Measurements from ENCODE around the gene GSTK1.

Gene GSTK1

DNA sequence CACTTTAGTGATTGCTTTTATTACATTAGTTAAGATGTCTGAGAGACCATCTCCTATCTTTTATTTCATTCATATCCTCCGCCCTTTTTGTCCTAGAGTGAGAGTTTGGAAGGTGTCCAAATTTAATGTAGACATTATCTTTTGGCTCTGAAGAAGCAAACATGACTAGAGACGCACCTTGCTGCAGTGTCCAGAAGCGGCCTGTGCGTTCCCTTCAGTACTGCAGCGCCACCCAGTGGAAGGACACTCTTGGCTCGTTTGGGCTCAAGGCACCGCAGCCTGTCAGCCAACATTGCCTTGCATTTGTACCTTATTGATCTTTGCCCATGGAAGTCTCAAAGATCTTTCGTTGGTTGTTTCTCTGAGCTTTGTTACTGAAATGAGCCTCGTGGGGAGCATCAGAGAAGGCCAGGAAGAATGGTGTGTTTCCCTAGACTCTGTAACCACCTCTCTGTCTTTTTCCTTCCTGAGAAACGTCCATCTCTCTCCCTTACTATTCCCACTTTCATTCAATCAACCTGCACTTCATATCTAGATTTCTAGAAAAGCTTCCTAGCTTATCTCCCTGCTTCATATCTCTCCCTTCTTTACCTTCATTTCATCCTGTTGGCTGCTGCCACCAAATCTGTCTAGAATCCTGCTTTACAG, 42.3 kb downstream of the GSTK1 start:
- TF ChIP-seq, protein P1, sequence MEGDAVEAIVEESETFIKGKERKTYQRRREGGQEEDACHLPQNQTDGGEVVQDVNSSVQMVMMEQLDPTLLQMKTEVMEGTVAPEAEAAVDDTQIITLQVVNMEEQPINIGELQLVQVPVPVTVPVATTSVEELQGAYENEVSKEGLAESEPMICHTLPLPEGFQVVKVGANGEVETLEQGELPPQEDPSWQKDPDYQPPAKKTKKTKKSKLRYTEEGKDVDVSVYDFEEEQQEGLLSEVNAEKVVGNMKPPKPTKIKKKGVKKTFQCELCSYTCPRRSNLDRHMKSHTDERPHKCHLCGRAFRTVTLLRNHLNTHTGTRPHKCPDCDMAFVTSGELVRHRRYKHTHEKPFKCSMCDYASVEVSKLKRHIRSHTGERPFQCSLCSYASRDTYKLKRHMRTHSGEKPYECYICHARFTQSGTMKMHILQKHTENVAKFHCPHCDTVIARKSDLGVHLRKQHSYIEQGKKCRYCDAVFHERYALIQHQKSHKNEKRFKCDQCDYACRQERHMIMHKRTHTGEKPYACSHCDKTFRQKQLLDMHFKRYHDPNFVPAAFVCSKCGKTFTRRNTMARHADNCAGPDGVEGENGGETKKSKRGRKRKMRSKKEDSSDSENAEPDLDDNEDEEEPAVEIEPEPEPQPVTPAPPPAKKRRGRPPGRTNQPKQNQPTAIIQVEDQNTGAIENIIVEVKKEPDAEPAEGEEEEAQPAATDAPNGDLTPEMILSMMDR (IDR thresholded peaks at IDR 0.05) = peak; percentile 98

GRCh38 chr7:143308632-143309031, 45.4 kb downstream of the GSTK1 start:
- TF ChIP-seq, protein P1 (IDR thresholded peaks at IDR 0.05) = no peak

DNA sequence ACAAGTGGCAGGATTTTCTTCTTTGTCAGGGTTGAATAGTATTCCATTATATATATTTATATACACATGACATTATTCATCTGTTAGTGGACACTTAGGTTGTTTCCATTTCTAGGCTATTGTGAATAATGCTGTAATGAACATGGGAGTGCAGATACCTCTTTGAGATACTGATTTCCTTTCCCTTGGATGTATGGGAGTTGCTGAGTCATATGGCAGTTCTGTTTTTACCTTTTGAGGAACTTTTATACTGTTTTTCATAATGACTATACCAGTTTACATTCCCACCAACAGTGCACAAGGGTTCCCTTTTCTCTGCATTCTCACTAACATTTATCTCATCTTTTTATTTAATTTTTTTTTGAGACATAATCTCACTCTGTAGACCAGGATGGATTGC, 50.9 kb downstream of the GSTK1 start:
- TF ChIP-seq, protein P1 (IDR thresholded peaks at IDR 0.05) = no peak

DNA sequence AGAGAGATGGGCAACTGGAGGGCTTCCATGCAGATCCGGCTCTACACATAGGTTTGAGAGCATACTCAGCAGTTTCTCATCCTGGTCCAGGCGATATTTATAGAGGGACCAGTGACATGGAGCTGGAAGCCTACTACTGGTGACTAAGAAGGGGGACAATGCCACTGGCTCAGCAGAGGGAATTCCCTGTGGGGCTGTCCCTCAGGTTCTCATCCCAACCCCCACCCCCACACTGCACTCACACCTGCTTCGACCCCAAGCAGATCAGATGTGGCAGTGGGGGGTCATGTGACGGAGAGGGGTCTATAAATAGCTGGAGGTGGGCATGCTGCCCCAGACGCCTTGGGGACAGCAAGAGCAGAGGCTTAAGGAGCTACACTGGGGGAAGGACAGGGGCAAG, 52.5 kb downstream of the GSTK1 start, which contains the start of gene CLCN1:
Gene CLCN1 (plus strand): TSS at position 336 of the 400 bp plus-strand sequence. CDS start 102 bp downstream, outside the sequence.
- TF ChIP-seq, protein P1 (IDR thresholded peaks at IDR 0.05) = no peak

DNA sequence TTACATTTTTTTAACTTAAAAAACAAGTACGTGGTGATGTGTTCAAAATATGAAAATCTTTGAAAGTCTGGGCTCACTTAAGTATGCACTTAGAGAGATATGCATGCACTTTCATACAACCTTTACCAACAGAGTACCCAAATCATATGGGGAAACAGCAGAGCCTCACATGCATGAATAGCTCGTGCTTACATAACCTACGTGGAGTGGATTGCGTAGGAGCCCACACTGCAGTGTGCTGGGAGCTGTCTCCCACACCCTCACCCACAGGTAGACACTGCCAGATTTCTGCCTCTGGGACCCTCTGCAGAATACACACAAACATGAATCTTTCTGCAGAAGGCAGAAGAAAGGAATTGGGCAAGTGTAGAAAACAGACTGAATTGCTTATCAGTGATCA, 53.3 kb downstream of the GSTK1 start:
- TF ChIP-seq, protein P1 (IDR thresholded peaks at IDR 0.05) = no peak

- TF ChIP-seq, protein P1 (IDR thresholded peaks at IDR 0.05) = no peak
Observed at GRCh38 chr7:143318661-143319060, 55.4 kb downstream of the GSTK1 start.

All from LNCAP (cell line).